ENCODE results near the gene SNX10.

GRCh38 chr7:26326211-26326610, 34.5 kb downstream of the SNX10 start:
- TF ChIP-seq, protein P1, sequence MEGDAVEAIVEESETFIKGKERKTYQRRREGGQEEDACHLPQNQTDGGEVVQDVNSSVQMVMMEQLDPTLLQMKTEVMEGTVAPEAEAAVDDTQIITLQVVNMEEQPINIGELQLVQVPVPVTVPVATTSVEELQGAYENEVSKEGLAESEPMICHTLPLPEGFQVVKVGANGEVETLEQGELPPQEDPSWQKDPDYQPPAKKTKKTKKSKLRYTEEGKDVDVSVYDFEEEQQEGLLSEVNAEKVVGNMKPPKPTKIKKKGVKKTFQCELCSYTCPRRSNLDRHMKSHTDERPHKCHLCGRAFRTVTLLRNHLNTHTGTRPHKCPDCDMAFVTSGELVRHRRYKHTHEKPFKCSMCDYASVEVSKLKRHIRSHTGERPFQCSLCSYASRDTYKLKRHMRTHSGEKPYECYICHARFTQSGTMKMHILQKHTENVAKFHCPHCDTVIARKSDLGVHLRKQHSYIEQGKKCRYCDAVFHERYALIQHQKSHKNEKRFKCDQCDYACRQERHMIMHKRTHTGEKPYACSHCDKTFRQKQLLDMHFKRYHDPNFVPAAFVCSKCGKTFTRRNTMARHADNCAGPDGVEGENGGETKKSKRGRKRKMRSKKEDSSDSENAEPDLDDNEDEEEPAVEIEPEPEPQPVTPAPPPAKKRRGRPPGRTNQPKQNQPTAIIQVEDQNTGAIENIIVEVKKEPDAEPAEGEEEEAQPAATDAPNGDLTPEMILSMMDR (IDR thresholded peaks at IDR 0.05) = no peak
- no peak for TF ChIP-seq EP300 (IDR thresholded peaks at IDR 0.05; ENCODE audit: low read depth)
